Measurements from ENCODE around the gene CAPRIN2.
A peak's percentile ranks its signal among the peaks of the same experiment; 100 is the strongest.

DNA sequence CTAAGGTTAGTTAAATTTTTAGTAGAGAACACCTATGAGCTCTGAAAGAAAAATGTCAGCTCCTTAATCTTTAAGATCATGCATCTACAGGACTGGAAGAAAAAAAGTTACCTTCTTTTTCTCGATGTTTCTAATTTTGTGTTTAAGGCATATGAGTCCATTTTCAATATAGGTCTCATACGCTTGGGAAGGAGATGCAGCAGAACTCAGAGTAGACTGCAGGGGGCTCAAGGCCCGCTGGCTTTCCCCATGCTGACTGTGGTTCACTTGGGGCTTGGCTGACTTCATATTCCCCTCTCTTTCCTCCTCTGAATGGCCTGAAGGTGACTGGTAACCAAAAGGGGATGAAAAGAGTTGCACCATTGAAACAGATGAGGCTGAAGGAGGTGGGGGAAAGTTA, 1.5 kb downstream of the CAPRIN2 start:
- TF ChIP-seq EP300 (IDR thresholded peaks at IDR 0.05) = no peak
- TF ChIP-seq POLR2A (IDR thresholded peaks at IDR 0.05) = no peak
- TF ChIP-seq, protein P1, sequence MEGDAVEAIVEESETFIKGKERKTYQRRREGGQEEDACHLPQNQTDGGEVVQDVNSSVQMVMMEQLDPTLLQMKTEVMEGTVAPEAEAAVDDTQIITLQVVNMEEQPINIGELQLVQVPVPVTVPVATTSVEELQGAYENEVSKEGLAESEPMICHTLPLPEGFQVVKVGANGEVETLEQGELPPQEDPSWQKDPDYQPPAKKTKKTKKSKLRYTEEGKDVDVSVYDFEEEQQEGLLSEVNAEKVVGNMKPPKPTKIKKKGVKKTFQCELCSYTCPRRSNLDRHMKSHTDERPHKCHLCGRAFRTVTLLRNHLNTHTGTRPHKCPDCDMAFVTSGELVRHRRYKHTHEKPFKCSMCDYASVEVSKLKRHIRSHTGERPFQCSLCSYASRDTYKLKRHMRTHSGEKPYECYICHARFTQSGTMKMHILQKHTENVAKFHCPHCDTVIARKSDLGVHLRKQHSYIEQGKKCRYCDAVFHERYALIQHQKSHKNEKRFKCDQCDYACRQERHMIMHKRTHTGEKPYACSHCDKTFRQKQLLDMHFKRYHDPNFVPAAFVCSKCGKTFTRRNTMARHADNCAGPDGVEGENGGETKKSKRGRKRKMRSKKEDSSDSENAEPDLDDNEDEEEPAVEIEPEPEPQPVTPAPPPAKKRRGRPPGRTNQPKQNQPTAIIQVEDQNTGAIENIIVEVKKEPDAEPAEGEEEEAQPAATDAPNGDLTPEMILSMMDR (IDR thresholded peaks at IDR 0.05) = peak in 1 of 6 experiments; percentile 10
- no peak for TF ChIP-seq POLR2AphosphoS5 (IDR thresholded peaks at IDR 0.05)
